ACC112 (cell line): ENCODE measurements around the gene DTNB.

Source experiments
- H2AFZ ChIP-seq: fragments of 200-600 bp; sonication (generic); one replicate; pipeline ENCODE4 v1.6.0; 2017; ENCODE audit warnings: antibody characterized with exemption, low read length; ENCODE audit not compliant: unreplicated experiment
- H3K27ac ChIP-seq: fragments of 200-600 bp; sonication (generic); 2 replicates; pipeline ENCODE4 v1.5.1; 2014; ENCODE audit warnings: low read depth, mild to moderate bottlenecking, antibody characterized with exemption, low read length, moderate library complexity
- H3K27me3 ChIP-seq: fragments of 200-600 bp; sonication (generic); 2 replicates; pipeline ENCODE4 v1.6.1; 2014; ENCODE audit warnings: mild to moderate bottlenecking, antibody characterized with exemption, low read length, moderate library complexity, mixed read lengths; ENCODE audit not compliant: insufficient read depth
- H3K36me3 ChIP-seq: fragments of 200-600 bp; sonication (generic); 2 replicates; pipeline ENCODE4 v1.6.1; 2016; ENCODE audit warnings: mild to moderate bottlenecking, antibody characterized with exemption, low read length, moderate library complexity, mixed read lengths; ENCODE audit not compliant: insufficient read depth
- H3K4me1 ChIP-seq: fragments of 200-600 bp; sonication (generic); one replicate; pipeline ENCODE4 v1.6.1; 2016; ENCODE audit warnings: low read length, mixed read lengths; ENCODE audit not compliant: insufficient read depth, unreplicated experiment, control insufficient read depth
- H3K4me3 ChIP-seq: fragments of 200-600 bp; sonication (generic); 2 replicates; pipeline ENCODE4 v1.5.1; 2014; ENCODE audit warnings: mild to moderate bottlenecking, low read depth, low read length
- H3K79me2 ChIP-seq: fragments of 200-600 bp; sonication (generic); one replicate; pipeline ENCODE4 v1.6.0; 2016; ENCODE audit warnings: low read length; ENCODE audit not compliant: control insufficient read depth, unreplicated experiment, insufficient read depth

Gene DTNB

GRCh38 chr2:25363733-25364132, 309.6 kb downstream of the DTNB start:
- no peaks in the 10 kb centered on the region for H3K36me3 ChIP-seq
- no peaks in the 10 kb centered on the region for H3K27me3 ChIP-seq
- no peak overlapping the region for H2AFZ ChIP-seq
- H3K27ac ChIP-seq: no peak overlapping the region
- H3K4me1 ChIP-seq: peaks cover 5% of the 10 kb centered on the region
- H3K4me3 ChIP-seq: no peak overlapping the region
- no peaks in the 10 kb centered on the region for H3K79me2 ChIP-seq

- no peak overlapping the region for H3K27ac ChIP-seq
- H3K79me2 ChIP-seq: no peaks in the 10 kb centered on the region
- H3K27me3 ChIP-seq: no peaks in the 10 kb centered on the region
- H3K4me1 ChIP-seq: peaks cover 5% of the 10 kb centered on the region
- H3K4me3 ChIP-seq: peak overlapping the region; percentile 69
- no peaks in the 10 kb centered on the region for H3K36me3 ChIP-seq
- peak overlapping the region; percentile 98 for H2AFZ ChIP-seq
These were observed 310.8 kb downstream of the DTNB start for GRCh38 chr2:25362434-25363145.

GRCh38 chr2:25362049-25362433, 311.3 kb downstream of the DTNB start:
- Histone ChIP-seq H3K27me3 (no peaks in the 10 kb centered on the region), H3K4me3 (peak overlapping the region; percentile 69), H3K79me2 (no peaks in the 10 kb centered on the region), H3K27ac (no peak overlapping the region), H3K4me1 (peaks cover 5% of the 10 kb centered on the region), H2AFZ (peak overlapping the region; percentile 98), H3K36me3 (no peaks in the 10 kb centered on the region)

- Histone ChIP-seq H3K36me3 (no peaks in the 10 kb centered on the region), H3K4me1 (peaks cover 5% of the 10 kb centered on the region), H3K79me2 (no peaks in the 10 kb centered on the region), H3K27ac (no peak overlapping the region), H2AFZ (peak overlapping the region; percentile 45), H3K27me3 (no peaks in the 10 kb centered on the region), H3K4me3 (peak overlapping the region; percentile 69)
These were observed 311.9 kb downstream of the DTNB start for GRCh38 chr2:25361261-25362048.

GRCh38 chr2:25358836-25359235, 314.5 kb downstream of the DTNB start:
- H3K4me3 ChIP-seq: no peak overlapping the region
- peaks cover 5% of the 10 kb centered on the region for H3K4me1 ChIP-seq
- no peaks in the 10 kb centered on the region for H3K27me3 ChIP-seq
- H3K27ac ChIP-seq: no peak overlapping the region
- no peaks in the 10 kb centered on the region for H3K79me2 ChIP-seq
- H2AFZ ChIP-seq: no peak overlapping the region
- H3K36me3 ChIP-seq: no peaks in the 10 kb centered on the region

GRCh38 chr2:25358249-25358815, 315.0 kb downstream of the DTNB start:
- H3K36me3 ChIP-seq: no peaks in the 10 kb centered on the region
- H3K4me1 ChIP-seq: peaks cover 5% of the 10 kb centered on the region
- H3K79me2 ChIP-seq: no peaks in the 10 kb centered on the region
- no peak overlapping the region for H3K27ac ChIP-seq
- H3K27me3 ChIP-seq: no peaks in the 10 kb centered on the region
- H3K4me3 ChIP-seq: no peak overlapping the region
- H2AFZ ChIP-seq: no peak overlapping the region

GRCh38 chr2:25356088-25356487, 317.3 kb downstream of the DTNB start:
- Histone ChIP-seq H3K27ac (no peak overlapping the region), H3K4me3 (no peak overlapping the region)

GRCh38 chr2:25355270-25355669, 318.1 kb downstream of the DTNB start:
- no peak overlapping the region for H2AFZ ChIP-seq
- H3K36me3 ChIP-seq: no peaks in the 10 kb centered on the region
- H3K4me1 ChIP-seq: no peaks in the 10 kb centered on the region
- no peak overlapping the region for H3K27ac ChIP-seq
- no peaks in the 10 kb centered on the region for H3K79me2 ChIP-seq
- no peak overlapping the region for H3K4me3 ChIP-seq
- no peaks in the 10 kb centered on the region for H3K27me3 ChIP-seq

More at GRCh38 chr2:25356088-25356487, 317.3 kb downstream of the DTNB start:
- H2AFZ ChIP-seq: no peak overlapping the region
- no peaks in the 10 kb centered on the region for H3K79me2 ChIP-seq
- no peaks in the 10 kb centered on the region for H3K27me3 ChIP-seq
- no peaks in the 10 kb centered on the region for H3K4me1 ChIP-seq
- no peaks in the 10 kb centered on the region for H3K36me3 ChIP-seq

GRCh38 chr2:25354116-25354515, 319.3 kb downstream of the DTNB start:
- H3K4me1 ChIP-seq: peaks cover 6% of the 10 kb centered on the region
- H3K27ac ChIP-seq: no peak overlapping the region
- no peaks in the 10 kb centered on the region for H3K27me3 ChIP-seq
- H2AFZ ChIP-seq: no peak overlapping the region
- no peaks in the 10 kb centered on the region for H3K79me2 ChIP-seq
- H3K4me3 ChIP-seq: no peak overlapping the region
- no peaks in the 10 kb centered on the region for H3K36me3 ChIP-seq

- Histone ChIP-seq H3K4me1 (peaks cover 21% of the 10 kb centered on the region), H3K27ac (no peak overlapping the region), H3K79me2 (no peaks in the 10 kb centered on the region), H2AFZ (no peak overlapping the region), H3K27me3 (no peaks in the 10 kb centered on the region), H3K36me3 (no peaks in the 10 kb centered on the region), H3K4me3 (no peak overlapping the region)
These were observed 324.0 kb downstream of the DTNB start for GRCh38 chr2:25349397-25349796.
